HepG2 (cell line): ENCODE results near the gene ARSB. TPM values are rescaled to one million over a fixed set of nuclear protein-coding genes. Genes with fewer than 3 reads are reported as not detected.

Source experiments
- ATF2 ChIP-seq: sonication (generic); formaldehyde crosslinking; IDR thresholded peaks from 2 replicates; pipeline ENCODE4 v1.4.0; 2020; ENCODE audit warnings: missing genetic modification reagents
- ERF ChIP-seq: IDR thresholded peaks from 2 replicates; pipeline ENCODE4 v1.6.1; 2018; ENCODE audit warnings: missing biosample characterization, missing genetic modification reagents
- HDAC2 ChIP-seq: sonication (generic); formaldehyde crosslinking; IDR thresholded peaks from 2 replicates; pipeline ENCODE4 v1.4.0; 2020; ENCODE audit warnings: missing genetic modification reagents
- IRF9 ChIP-seq: sonication (generic); formaldehyde crosslinking; IDR thresholded peaks from 2 replicates; pipeline ENCODE4 v1.8.0; 2022; ENCODE audit warnings: missing genetic modification reagents, mild to moderate bottlenecking, borderline replicate concordance
- ISL2 ChIP-seq: sonication (generic); formaldehyde crosslinking; IDR thresholded peaks from 2 replicates; pipeline ENCODE4 v1.5.0; 2020; ENCODE audit warnings: missing genetic modification reagents
- KDM1A ChIP-seq: IDR thresholded peaks from 2 replicates; pipeline ENCODE4 v1.6.1; 2016; ENCODE audit warnings: missing compliant biosample characterization
- ONECUT2 ChIP-seq: sonication (generic); formaldehyde crosslinking; IDR thresholded peaks from 2 replicates; pipeline ENCODE4 v1.4.0; 2020; ENCODE audit warnings: missing genetic modification reagents
- PAXIP1 ChIP-seq: sonication (generic); formaldehyde crosslinking; conservative IDR thresholded peaks from 2 replicates; pipeline ENCODE4 v1.4.0; 2020; ENCODE audit warnings: mild to moderate bottlenecking, missing genetic modification reagents, moderate library complexity
- RXRB ChIP-seq: IDR thresholded peaks from 2 replicates; pipeline ENCODE4 v1.6.1; 2016; ENCODE audit warnings: borderline replicate concordance, missing genetic modification reagents, missing compliant biosample characterization
- SAP130 ChIP-seq: IDR thresholded peaks from 2 replicates; pipeline ENCODE4 v1.6.1; 2016; ENCODE audit warnings: low read depth
- SIX1 ChIP-seq: sonication (generic); formaldehyde crosslinking; IDR thresholded peaks from 2 replicates; pipeline ENCODE4 v1.4.0; 2020; ENCODE audit warnings: missing genetic modification reagents, borderline replicate concordance
- SOX13 ChIP-seq, 3 experiments: fragments of 450-650 bp in 1 of 3; sonication (generic) in 1 of 3; formaldehyde crosslinking in 1 of 3; IDR thresholded peaks in 2 of 3; conservative IDR thresholded peaks in 1 of 3; 2 replicates each; pipeline versions ENCODE4 v1.5.0 to v1.6.1; 2016 to 2020; ENCODE audit warnings: antibody characterized with exemption in 1 of 3, mild to moderate bottlenecking in 1 of 3, missing compliant biosample characterization in 1 of 3, missing genetic modification reagents in 1 of 3, moderate library complexity in 1 of 3
- SOX5 ChIP-seq: IDR thresholded peaks from 2 replicates; pipeline ENCODE4 v1.6.1; 2016; ENCODE audit warnings: borderline replicate concordance
- SSRP1 ChIP-seq: IDR thresholded peaks from 2 replicates; pipeline ENCODE4 v1.6.1; 2016; ENCODE audit warnings: control low read depth
- THRA ChIP-seq: sonication (generic); formaldehyde crosslinking; IDR thresholded peaks from 2 replicates; pipeline ENCODE4 v1.4.0; 2020; ENCODE audit warnings: missing genetic modification reagents, borderline replicate concordance
- ZKSCAN1 ChIP-seq: fragments of 150-350 bp; IDR thresholded peaks from 2 replicates; pipeline ENCODE4 v1.6.1; 2014; ENCODE audit warnings: low read length
- ZNF160 ChIP-seq: sonication (generic); formaldehyde crosslinking; IDR thresholded peaks from 2 replicates; pipeline ENCODE4 v1.8.0; 2022; ENCODE audit warnings: mild to moderate bottlenecking, inconsistent platforms, missing genetic modification reagents
- ZNF264 ChIP-seq: sonication (generic); formaldehyde crosslinking; IDR thresholded peaks from 2 replicates; pipeline ENCODE4 v1.4.0; 2020; ENCODE audit warnings: missing genetic modification reagents
- ZNF446 ChIP-seq: sonication (generic); formaldehyde crosslinking; IDR thresholded peaks from 2 replicates; pipeline ENCODE4 v1.5.0; 2020; ENCODE audit warnings: mild to moderate bottlenecking, missing genetic modification reagents
- polyA plus RNA-seq, 8 experiments: library from polyadenylated mRNA; depleted of rRNA in 3 of 8; stranded (reverse) in 7 of 8; unstranded in 1 of 8; fragments of >200 nt; fragmentation: Illumina TruSeq in 4 of 8; extraction: Trizol in 4 of 8; gene quantifications; 2 replicates each; pipeline versions ENCODE4 v1.2.1 to v1.2.3, GENCODE V29; 2011 to 2016; ENCODE audit warnings: low read depth in 4 of 8, missing spikeins in 1 of 8, mixed read lengths in 1 of 8; ENCODE audit not compliant: insufficient read depth in 1 of 8
- total RNA-seq, 5 experiments: library from RNA; depleted of rRNA; stranded (reverse); fragments of >200 nt; fragmentation: Illumina TruSeq; extraction: Trizol; gene quantifications; 2 replicates each; pipeline ENCODE4 v1.2.3, GENCODE V29; 2016; ENCODE audit warnings: low read depth in 1 of 5

Gene ARSB
- total and polyA plus RNA-seq, 2 of the 13 experiments (the other 11 are each of a cell fraction or from before 2014, with no cell fraction given) = 52.6 to 66.4 TPM

GRCh38 chr5:79023947-79024346, 38.8 kb upstream of the ARSB start (continued):
- no peak for TF ChIP-seq ZKSCAN1
- no peak for TF ChIP-seq ZNF446 (CRISPR knock-in tag)
- TF ChIP-seq KDM1A (CRISPR knock-in tag) = no peak
- peak; percentile 53; the same call in 1 of the 2 replicates for TF ChIP-seq SAP130
- no peak for TF ChIP-seq ERF (CRISPR knock-in tag)
- peak; percentile 84 for TF ChIP-seq PAXIP1 (CRISPR knock-in tag)
- peak; percentile 67; the same call in 1 of the 2 replicates for TF ChIP-seq ISL2 (CRISPR knock-in tag)
- TF ChIP-seq HDAC2 (CRISPR knock-in tag) = peak; percentile 75
- no peak for TF ChIP-seq IRF9 (CRISPR knock-in tag)
- no peak for TF ChIP-seq ZNF264 (CRISPR knock-in tag)
- peak; percentile 75; the same call in 1 of the 2 replicates for TF ChIP-seq THRA (CRISPR knock-in tag)
- peak; percentile 87 for TF ChIP-seq RXRB (CRISPR knock-in tag)
- TF ChIP-seq SOX5 (CRISPR knock-in tag) = peak; percentile 80
- peak; percentile 52; the same call in 1 of the 2 replicates for TF ChIP-seq ONECUT2 (CRISPR knock-in tag)
- no peak for TF ChIP-seq ZNF160 (CRISPR knock-in tag)
- no peak for TF ChIP-seq SOX13 (IDR thresholded peaks at IDR 0.05)
- peak in 1 of 2 experiments; percentile 80; a peak in 2 of 4 replicates for TF ChIP-seq SOX13 (CRISPR knock-in tag; conservative IDR thresholded peaks at IDR 0.05 in 1 of 2, IDR thresholded peaks at IDR 0.05 in 1 of 2)
- TF ChIP-seq ATF2 (CRISPR knock-in tag) = 0 out of 2 replicates have a peak, but pooled peaks have one; percentile 55
- TF ChIP-seq SSRP1 (CRISPR knock-in tag) = no peak
- TF ChIP-seq SIX1 = peak; percentile 97
